ENCODE results near the gene CNTNAP4.

GRCh38 chr16:76518781-76519180, 241.6 kb downstream of the CNTNAP4 start:
- TF ChIP-seq, protein P1, sequence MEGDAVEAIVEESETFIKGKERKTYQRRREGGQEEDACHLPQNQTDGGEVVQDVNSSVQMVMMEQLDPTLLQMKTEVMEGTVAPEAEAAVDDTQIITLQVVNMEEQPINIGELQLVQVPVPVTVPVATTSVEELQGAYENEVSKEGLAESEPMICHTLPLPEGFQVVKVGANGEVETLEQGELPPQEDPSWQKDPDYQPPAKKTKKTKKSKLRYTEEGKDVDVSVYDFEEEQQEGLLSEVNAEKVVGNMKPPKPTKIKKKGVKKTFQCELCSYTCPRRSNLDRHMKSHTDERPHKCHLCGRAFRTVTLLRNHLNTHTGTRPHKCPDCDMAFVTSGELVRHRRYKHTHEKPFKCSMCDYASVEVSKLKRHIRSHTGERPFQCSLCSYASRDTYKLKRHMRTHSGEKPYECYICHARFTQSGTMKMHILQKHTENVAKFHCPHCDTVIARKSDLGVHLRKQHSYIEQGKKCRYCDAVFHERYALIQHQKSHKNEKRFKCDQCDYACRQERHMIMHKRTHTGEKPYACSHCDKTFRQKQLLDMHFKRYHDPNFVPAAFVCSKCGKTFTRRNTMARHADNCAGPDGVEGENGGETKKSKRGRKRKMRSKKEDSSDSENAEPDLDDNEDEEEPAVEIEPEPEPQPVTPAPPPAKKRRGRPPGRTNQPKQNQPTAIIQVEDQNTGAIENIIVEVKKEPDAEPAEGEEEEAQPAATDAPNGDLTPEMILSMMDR (IDR thresholded peaks at IDR 0.05 in 2 of 3, conservative IDR thresholded peaks at IDR 0.05 in 1 of 3; ENCODE audit: borderline replicate concordance in 1 of 3, insufficient read depth in 1 of 3, low read depth in 2 of 3, low read length in 2 of 3) = no peak
- TF ChIP-seq, protein P2, sequence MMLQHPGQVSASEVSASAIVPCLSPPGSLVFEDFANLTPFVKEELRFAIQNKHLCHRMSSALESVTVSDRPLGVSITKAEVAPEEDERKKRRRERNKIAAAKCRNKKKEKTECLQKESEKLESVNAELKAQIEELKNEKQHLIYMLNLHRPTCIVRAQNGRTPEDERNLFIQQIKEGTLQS (IDR thresholded peaks at IDR 0.05) = no peak
- TF ChIP-seq EZH2 (IDR thresholded peaks at IDR 0.05) (no peak), MAX (IDR thresholded peaks at IDR 0.05) (no peak), ELF1 (IDR thresholded peaks at IDR 0.05; ENCODE audit: borderline replicate concordance, low read depth) (no peak), YY1 (IDR thresholded peaks at IDR 0.05; ENCODE audit: extremely low read depth, insufficient replicate concordance, low read depth, low read length) (no peak), JUND (IDR thresholded peaks at IDR 0.05) (no peak), CEBPB (IDR thresholded peaks at IDR 0.05; ENCODE audit: low read depth) (no peak), ZFX (IDR thresholded peaks at IDR 0.05) (no peak), POLR2A (IDR thresholded peaks at IDR 0.05; ENCODE audit: borderline replicate concordance, extremely low read depth, insufficient read depth, insufficient read length) (no peak), TCF7L2 (IDR thresholded peaks at IDR 0.05; ENCODE audit: borderline replicate concordance, extremely low read depth, insufficient read depth, insufficient read length) (no peak), EGR1 (IDR thresholded peaks at IDR 0.05; ENCODE audit: low read depth) (no peak)
- TF ChIP-seq, protein P3, sequence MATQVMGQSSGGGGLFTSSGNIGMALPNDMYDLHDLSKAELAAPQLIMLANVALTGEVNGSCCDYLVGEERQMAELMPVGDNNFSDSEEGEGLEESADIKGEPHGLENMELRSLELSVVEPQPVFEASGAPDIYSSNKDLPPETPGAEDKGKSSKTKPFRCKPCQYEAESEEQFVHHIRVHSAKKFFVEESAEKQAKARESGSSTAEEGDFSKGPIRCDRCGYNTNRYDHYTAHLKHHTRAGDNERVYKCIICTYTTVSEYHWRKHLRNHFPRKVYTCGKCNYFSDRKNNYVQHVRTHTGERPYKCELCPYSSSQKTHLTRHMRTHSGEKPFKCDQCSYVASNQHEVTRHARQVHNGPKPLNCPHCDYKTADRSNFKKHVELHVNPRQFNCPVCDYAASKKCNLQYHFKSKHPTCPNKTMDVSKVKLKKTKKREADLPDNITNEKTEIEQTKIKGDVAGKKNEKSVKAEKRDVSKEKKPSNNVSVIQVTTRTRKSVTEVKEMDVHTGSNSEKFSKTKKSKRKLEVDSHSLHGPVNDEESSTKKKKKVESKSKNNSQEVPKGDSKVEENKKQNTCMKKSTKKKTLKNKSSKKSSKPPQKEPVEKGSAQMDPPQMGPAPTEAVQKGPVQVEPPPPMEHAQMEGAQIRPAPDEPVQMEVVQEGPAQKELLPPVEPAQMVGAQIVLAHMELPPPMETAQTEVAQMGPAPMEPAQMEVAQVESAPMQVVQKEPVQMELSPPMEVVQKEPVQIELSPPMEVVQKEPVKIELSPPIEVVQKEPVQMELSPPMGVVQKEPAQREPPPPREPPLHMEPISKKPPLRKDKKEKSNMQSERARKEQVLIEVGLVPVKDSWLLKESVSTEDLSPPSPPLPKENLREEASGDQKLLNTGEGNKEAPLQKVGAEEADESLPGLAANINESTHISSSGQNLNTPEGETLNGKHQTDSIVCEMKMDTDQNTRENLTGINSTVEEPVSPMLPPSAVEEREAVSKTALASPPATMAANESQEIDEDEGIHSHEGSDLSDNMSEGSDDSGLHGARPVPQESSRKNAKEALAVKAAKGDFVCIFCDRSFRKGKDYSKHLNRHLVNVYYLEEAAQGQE (IDR thresholded peaks at IDR 0.05; ENCODE audit: low read depth) = no peak
- TF ChIP-seq, protein P4, sequence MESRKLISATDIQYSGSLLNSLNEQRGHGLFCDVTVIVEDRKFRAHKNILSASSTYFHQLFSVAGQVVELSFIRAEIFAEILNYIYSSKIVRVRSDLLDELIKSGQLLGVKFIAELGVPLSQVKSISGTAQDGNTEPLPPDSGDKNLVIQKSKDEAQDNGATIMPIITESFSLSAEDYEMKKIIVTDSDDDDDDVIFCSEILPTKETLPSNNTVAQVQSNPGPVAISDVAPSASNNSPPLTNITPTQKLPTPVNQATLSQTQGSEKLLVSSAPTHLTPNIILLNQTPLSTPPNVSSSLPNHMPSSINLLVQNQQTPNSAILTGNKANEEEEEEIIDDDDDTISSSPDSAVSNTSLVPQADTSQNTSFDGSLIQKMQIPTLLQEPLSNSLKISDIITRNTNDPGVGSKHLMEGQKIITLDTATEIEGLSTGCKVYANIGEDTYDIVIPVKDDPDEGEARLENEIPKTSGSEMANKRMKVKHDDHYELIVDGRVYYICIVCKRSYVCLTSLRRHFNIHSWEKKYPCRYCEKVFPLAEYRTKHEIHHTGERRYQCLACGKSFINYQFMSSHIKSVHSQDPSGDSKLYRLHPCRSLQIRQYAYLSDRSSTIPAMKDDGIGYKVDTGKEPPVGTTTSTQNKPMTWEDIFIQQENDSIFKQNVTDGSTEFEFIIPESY (IDR thresholded peaks at IDR 0.05; ENCODE audit: extremely low read depth, insufficient replicate concordance, low read length) = no peak

Measured in HCT116 (cell line).